ENCODE measurements around the gene PARD3. TPM values are rescaled to one million over a fixed set of nuclear protein-coding genes. Genes with fewer than 3 reads are reported as not detected.

PARD3 gene
- total and polyA plus RNA-seq, 10 of the 15 experiments (the other 5 are each of a cell fraction or from before 2014, with no cell fraction given) = 2.6 to 43.1 (median 13.9) TPM

- no peak for TF ChIP-seq SUPT20H (IDR thresholded peaks at IDR 0.05; ENCODE audit: borderline replicate concordance, control insufficient read depth, low read depth, low read length)
- TF ChIP-seq SIN3A (IDR thresholded peaks at IDR 0.05; ENCODE audit: low read depth, low read length) = no peak
- no peak for TF ChIP-seq CEBPZ (IDR thresholded peaks at IDR 0.05; ENCODE audit: low read depth, low read length)
- no peak for TF ChIP-seq NFXL1 (IDR thresholded peaks at IDR 0.05; ENCODE audit: borderline replicate concordance)
- TF ChIP-seq PKNOX1 (IDR thresholded peaks at IDR 0.05) = no peak
- no peak for TF ChIP-seq HDGF (IDR thresholded peaks at IDR 0.05)
- no peak for TF ChIP-seq STAT3 (IDR thresholded peaks at IDR 0.05; ENCODE audit: low read depth, low read length)
These were observed 247 bp downstream of the PARD3 start (continued) for GRCh38 chr10:34814913-34815184.

Data from GM12878 (cell line).